SK-N-SH (cell line): ENCODE measurements around the gene MORC1.

Source experiments
- EP300 ChIP-seq, 2 experiments: IDR thresholded peaks; 2 replicates each; pipeline versions ENCODE4 v1.4.0 to v1.6.1; 2012; ENCODE audit warnings: borderline replicate concordance in 1 of 2, low read depth in 1 of 2, low read length in 1 of 2
- RAD21 ChIP-seq: IDR thresholded peaks from 2 replicates; pipeline ENCODE4 v1.6.1; 2012; ENCODE audit warnings: mild to moderate bottlenecking, low read length
- TAF1 ChIP-seq: IDR thresholded peaks from 2 replicates; pipeline ENCODE4 v1.6.1; 2012; ENCODE audit warnings: low read depth, mild to moderate bottlenecking, low read length, moderate library complexity, borderline replicate concordance
- YY1 ChIP-seq: IDR thresholded peaks from 2 replicates; pipeline ENCODE4 v1.4.0; 2012; ENCODE audit warnings: low read depth, mild to moderate bottlenecking
- TF ChIP-seq, protein P1 (sequence below): fragments of 200-600 bp; sonication (generic); IDR thresholded peaks from 2 replicates; pipeline ENCODE4 v1.6.1; 2017; ENCODE audit warnings: antibody characterized with exemption, mild to moderate bottlenecking, moderate library complexity

DNA sequence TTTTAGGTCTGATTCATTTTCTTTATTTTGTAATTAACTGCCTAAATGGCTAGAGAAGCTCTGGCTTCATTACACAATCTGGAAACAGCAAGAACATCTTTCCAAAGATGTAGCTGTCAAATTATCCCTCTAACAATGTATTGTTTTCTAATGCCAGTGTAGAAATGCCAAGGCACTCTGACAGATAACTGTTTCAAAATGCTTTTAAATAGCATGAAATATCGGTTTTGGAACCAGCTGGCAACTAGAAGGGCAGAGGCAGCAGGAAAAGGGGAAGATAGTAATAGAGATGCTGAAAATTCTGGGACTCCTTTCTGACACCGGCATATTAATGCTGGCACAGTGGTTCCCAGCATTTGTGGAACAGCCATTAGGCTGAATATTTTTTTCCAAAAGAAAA lies 26.1 kb downstream of the MORC1 start:
- TF ChIP-seq, protein P1, sequence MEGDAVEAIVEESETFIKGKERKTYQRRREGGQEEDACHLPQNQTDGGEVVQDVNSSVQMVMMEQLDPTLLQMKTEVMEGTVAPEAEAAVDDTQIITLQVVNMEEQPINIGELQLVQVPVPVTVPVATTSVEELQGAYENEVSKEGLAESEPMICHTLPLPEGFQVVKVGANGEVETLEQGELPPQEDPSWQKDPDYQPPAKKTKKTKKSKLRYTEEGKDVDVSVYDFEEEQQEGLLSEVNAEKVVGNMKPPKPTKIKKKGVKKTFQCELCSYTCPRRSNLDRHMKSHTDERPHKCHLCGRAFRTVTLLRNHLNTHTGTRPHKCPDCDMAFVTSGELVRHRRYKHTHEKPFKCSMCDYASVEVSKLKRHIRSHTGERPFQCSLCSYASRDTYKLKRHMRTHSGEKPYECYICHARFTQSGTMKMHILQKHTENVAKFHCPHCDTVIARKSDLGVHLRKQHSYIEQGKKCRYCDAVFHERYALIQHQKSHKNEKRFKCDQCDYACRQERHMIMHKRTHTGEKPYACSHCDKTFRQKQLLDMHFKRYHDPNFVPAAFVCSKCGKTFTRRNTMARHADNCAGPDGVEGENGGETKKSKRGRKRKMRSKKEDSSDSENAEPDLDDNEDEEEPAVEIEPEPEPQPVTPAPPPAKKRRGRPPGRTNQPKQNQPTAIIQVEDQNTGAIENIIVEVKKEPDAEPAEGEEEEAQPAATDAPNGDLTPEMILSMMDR = no peak
- TF ChIP-seq EP300 (IDR thresholded peaks at IDR 0.05; ENCODE audit: borderline replicate concordance in 1 of 2, low read depth in 1 of 2, low read length in 1 of 2) (no peak), TAF1 (no peak), RAD21 (no peak), YY1 (no peak)
